H1 (cell line): ENCODE results near the gene MYO1F. TPM values are rescaled to one million over a fixed set of nuclear protein-coding genes. Genes with fewer than 3 reads are reported as not detected.

Experiments used
- CTCF ChIA-PET: fragments of 300-600 bp; sonication (Branson Sonifier 250); formaldehyde crosslinking; loops from one replicate; lab custom pipeline; 2021; ENCODE audit not compliant: partially characterized antibody; lab: Charles Lee
- POLR2A ChIA-PET: fragments of 300-600 bp; sonication (Branson Sonifier 250); formaldehyde crosslinking; loops from one replicate; lab custom pipeline; 2021; ENCODE audit warnings: inconsistent platforms; ENCODE audit not compliant: partially characterized antibody; lab: Charles Lee
- DNase-seq, 2 experiments: peaks; one replicate each; pipeline versions ENCODE4 v3.0.0 to v3.0.0-alpha.2; 2010 to 2022; ENCODE audit warnings: low spot score in 2 of 2, low read depth in 1 of 2, mixed read lengths in 1 of 2
- FAIRE-seq: peaks from 2 replicates; lab custom pipeline; 2011; peaks lifted over from hg19 to GRCh38; lab: Jason Lieb, UNC
- H2AFZ ChIP-seq: 2 replicates; pipeline ENCODE4 v1.8.1; 2012; ENCODE audit warnings: low read length, inconsistent platforms
- H2AK5ac ChIP-seq: 2 replicates; pipeline ENCODE4 v1.6.1; 2013; ENCODE audit warnings: low read depth, low read length
- H2BK120ac ChIP-seq: replicated peaks from 2 replicates; pipeline ENCODE3; 2013; ENCODE audit warnings: low read depth, low read length, inconsistent platforms
- H2BK12ac ChIP-seq: 2 replicates; pipeline ENCODE4 v1.6.1; 2013; ENCODE audit warnings: low read depth, low read length
- H2BK15ac ChIP-seq: 2 replicates; pipeline ENCODE4 v1.6.1; 2013; ENCODE audit warnings: low read length
- H2BK20ac ChIP-seq: 2 replicates; pipeline ENCODE4 v1.6.1; 2013; ENCODE audit warnings: low read length
- H2BK5ac ChIP-seq: 2 replicates; pipeline ENCODE4 v1.6.1; 2013; ENCODE audit warnings: low read depth, low read length
- H3K14ac ChIP-seq: 2 replicates; pipeline ENCODE4 v1.6.1; 2013; ENCODE audit warnings: inconsistent platforms; ENCODE audit not compliant: insufficient read length
- H3K18ac ChIP-seq: 2 replicates; pipeline ENCODE4 v1.6.1; 2013; ENCODE audit warnings: low read length; ENCODE audit errors: extremely low read depth
- H3K23ac ChIP-seq: 2 replicates; pipeline ENCODE4 v1.6.1; 2013; ENCODE audit warnings: inconsistent platforms; ENCODE audit not compliant: insufficient read length
- H3K23me2 ChIP-seq: 2 replicates; pipeline ENCODE4 v1.6.1; 2013; ENCODE audit warnings: low read depth, low read length
- H3K27ac ChIP-seq: 2 replicates; pipeline ENCODE4 v1.6.1; 2011; ENCODE audit warnings: low read depth, low read length, inconsistent platforms
- H3K27me3 ChIP-seq, 4 experiments: replicated peaks in 1 of 4; 1 replicate in 1 of 4; 2 replicates in 3 of 4; pipeline versions ENCODE4 v1.6.1 to v1.8.1; 2011 to 2013; ENCODE audit warnings: low read length in 3 of 4, mild to moderate bottlenecking in 3 of 4, inconsistent platforms in 2 of 4, mixed read lengths in 2 of 4, moderate library complexity in 1 of 4; ENCODE audit not compliant: control insufficient read depth in 3 of 4, insufficient read depth in 3 of 4; ENCODE audit errors: extremely low read depth in 1 of 4
- H3K36me3 ChIP-seq, 4 experiments: 2 replicates each; pipeline versions ENCODE4 v1.6.1 to v1.8.1; 2011 to 2013; ENCODE audit warnings: mild to moderate bottlenecking in 4 of 4, low read length in 3 of 4, moderate library complexity in 2 of 4, control low read depth in 1 of 4, inconsistent platforms in 1 of 4; ENCODE audit not compliant: insufficient read depth in 4 of 4, control insufficient read depth in 2 of 4
- H3K4ac ChIP-seq: replicated peaks from 2 replicates; pipeline ENCODE3; 2013; ENCODE audit warnings: low read length, low read depth, mixed read lengths, inconsistent platforms; ENCODE audit not compliant: insufficient read length
- H3K4me1 ChIP-seq, 4 experiments: replicated peaks in 1 of 4; 1 replicate in 1 of 4; 2 replicates in 3 of 4; pipeline versions ENCODE4 v1.6.1 to v1.8.1; 2011 to 2013; ENCODE audit warnings: low read length in 3 of 4, inconsistent platforms in 2 of 4, mixed read lengths in 1 of 4; ENCODE audit not compliant: insufficient read depth in 4 of 4, control insufficient read depth in 3 of 4
- H3K4me2 ChIP-seq, 2 experiments: 2 replicates each; pipeline versions ENCODE4 v1.6.1 to v1.8.1; 2011 to 2013; ENCODE audit warnings: low read depth in 2 of 2, low read length in 2 of 2, control low read depth in 1 of 2, inconsistent platforms in 1 of 2, mild to moderate bottlenecking in 1 of 2; ENCODE audit not compliant: insufficient read depth in 1 of 2
- H3K4me3 ChIP-seq, 4 experiments: fragments of 200-600, 300-600 bp in 1 of 4; sonication (generic), shearing (Covaris generic), sonication (Bioruptor Twin) in 1 of 4; 2 replicates each; pipeline versions ENCODE4 v1.5.1 to v1.8.1; 2011 to 2016; ENCODE audit warnings: low read length in 4 of 4, low read depth in 3 of 4, control low read depth in 2 of 4, inconsistent platforms in 2 of 4, mild to moderate bottlenecking in 2 of 4, mixed read lengths in 1 of 4, moderate library complexity in 1 of 4; ENCODE audit not compliant: insufficient read depth in 2 of 4; ENCODE audit errors: extremely low read depth in 1 of 4
- H3K56ac ChIP-seq: replicated peaks from 2 replicates; pipeline ENCODE3; 2013; ENCODE audit warnings: low read depth, mild to moderate bottlenecking, mixed read lengths, low read length, inconsistent platforms; ENCODE audit not compliant: insufficient read length
- H3K79me1 ChIP-seq: 2 replicates; pipeline ENCODE4 v1.6.1; 2013; ENCODE audit warnings: low read depth, low read length, control low read depth
- H3K79me2 ChIP-seq, 2 experiments: 2 replicates each; pipeline versions ENCODE4 v1.6.1 to v1.8.1; 2012 to 2013; ENCODE audit warnings: low read length in 2 of 2, mild to moderate bottlenecking in 2 of 2, inconsistent platforms in 1 of 2; ENCODE audit not compliant: insufficient read depth in 2 of 2, control insufficient read depth in 1 of 2
- H3K9ac ChIP-seq, 4 experiments: replicated peaks in 1 of 4; 1 replicate in 1 of 4; 2 replicates in 3 of 4; pipeline versions ENCODE4 v1.6.1 to v1.8.1; 2011 to 2013; ENCODE audit warnings: low read depth in 3 of 4, low read length in 3 of 4, control low read depth in 2 of 4, mild to moderate bottlenecking in 2 of 4, moderate library complexity in 2 of 4, inconsistent platforms in 1 of 4; ENCODE audit errors: extremely low read depth in 1 of 4
- H3K9me3 ChIP-seq, 2 experiments: 2 replicates each; pipeline versions ENCODE4 v1.6.1 to v1.8.1; 2012 to 2013; ENCODE audit warnings: mild to moderate bottlenecking in 2 of 2, moderate library complexity in 2 of 2, control low read depth in 1 of 2, inconsistent platforms in 1 of 2, low read depth in 1 of 2, low read length in 1 of 2, mixed read lengths in 1 of 2; ENCODE audit not compliant: insufficient read depth in 2 of 2
- H4K20me1 ChIP-seq, 2 experiments: replicated peaks in 1 of 2; 2 replicates each; pipeline versions ENCODE3 to v1.8.1; 2011 to 2013; ENCODE audit warnings: inconsistent platforms in 2 of 2, low read length in 2 of 2, mild to moderate bottlenecking in 1 of 2; ENCODE audit not compliant: insufficient read depth in 2 of 2, control insufficient read depth in 1 of 2
- H4K5ac ChIP-seq: 2 replicates; pipeline ENCODE4 v1.6.1; 2013; ENCODE audit warnings: low read length, low read depth, mixed read lengths, inconsistent platforms; ENCODE audit not compliant: insufficient read length
- H4K8ac ChIP-seq: 2 replicates; pipeline ENCODE4 v1.8.0; 2013; ENCODE audit warnings: mild to moderate bottlenecking, moderate library complexity, low read length, inconsistent platforms; ENCODE audit not compliant: insufficient read depth; ENCODE audit errors: extremely low read depth
- H4K91ac ChIP-seq: replicated peaks from 2 replicates; pipeline ENCODE3; 2013; ENCODE audit warnings: low read length, mixed read lengths, inconsistent platforms; ENCODE audit not compliant: insufficient read length
- BACH1 ChIP-seq: IDR thresholded peaks from 2 replicates; pipeline ENCODE4 v1.6.1; 2012; ENCODE audit warnings: low read length, improper control_type of control experiment
- GABPA ChIP-seq: IDR thresholded peaks from 2 replicates; pipeline ENCODE4 v1.6.1; 2011; ENCODE audit warnings: mild to moderate bottlenecking, low read length, moderate library complexity, borderline replicate concordance; ENCODE audit not compliant: insufficient read depth
- HDAC6 ChIP-seq: IDR thresholded peaks from one replicate; pipeline ENCODE4 v1.7.1; 2012; ENCODE audit warnings: low read depth, mild to moderate bottlenecking, inconsistent platforms, low read length, moderate library complexity
- KDM5A ChIP-seq: fragments of 200-600 bp; IDR thresholded peaks from 2 replicates; pipeline ENCODE4 v1.7.1; 2012; ENCODE audit warnings: mild to moderate bottlenecking, low read length, inconsistent platforms, mixed read lengths
- POLR2A ChIP-seq, 2 experiments: IDR thresholded peaks; 1 replicate in 1 of 2; 2 replicates in 1 of 2; pipeline ENCODE4 v1.6.1; 2011; ENCODE audit warnings: low read depth in 2 of 2, low read length in 2 of 2, mild to moderate bottlenecking in 2 of 2; ENCODE audit errors: control extremely low read depth in 1 of 2
- POLR2AphosphoS5 ChIP-seq: IDR thresholded peaks from 2 replicates; pipeline ENCODE4 v1.6.1; 2011; ENCODE audit warnings: low read depth, low read length
- SP4 ChIP-seq: IDR thresholded peaks from 2 replicates; pipeline ENCODE4 v1.6.1; 2012; ENCODE audit warnings: low read length, inconsistent platforms
- TBP ChIP-seq: IDR thresholded peaks from 2 replicates; pipeline ENCODE4 v1.6.1; 2011; ENCODE audit warnings: low read depth, low read length, improper control_type of control experiment
- YY1 ChIP-seq: IDR thresholded peaks from 2 replicates; pipeline ENCODE4 v1.6.1; 2011; ENCODE audit warnings: low read depth, mild to moderate bottlenecking, low read length
- WGBS, 2 experiments: shearing (Covaris generic) in 1 of 2; methylation state at CpG; one replicate each; pipeline versions ENCODE4 v1.1.6 to v1.1.7; 2013 to 2015; ENCODE audit warnings: low lambda C conversion rate in 2 of 2, mixed read lengths in 2 of 2, inconsistent platforms in 1 of 2, low coverage in 1 of 2, missing lambda C conversion rate in 1 of 2; ENCODE audit not compliant: insufficient replicate concordance in 2 of 2, insufficient coverage in 1 of 2, insufficient read length in 1 of 2; ENCODE audit errors: extremely low coverage in 1 of 2, missing lambda C conversion rate in 1 of 2; 5-methylcytosine and 5-hydroxymethylcytosine counted together
- polyA plus RNA-seq, 7 experiments: library from polyadenylated mRNA; depleted of rRNA in 3 of 7; stranded (reverse) in 5 of 7; unstranded in 2 of 7; fragments of >200 nt in 5 of 7; fragments of 200-250 nt in 2 of 7; gene quantifications; 1 replicate in 5 of 7; 2 replicates in 1 of 7; 4 replicates in 1 of 7; pipeline versions ENCODE4 v1.2.1 to v1.2.3, GENCODE V29; 2011 to 2013; ENCODE audit warnings: missing spikeins in 2 of 7, mixed read lengths in 2 of 7
- total RNA-seq: library from RNA; stranded (reverse); fragmentation: NEBNext Ultra II Directional; extraction: Animal tissue kit (Norgen Biotek cat#: 25700); gene quantifications from 2 replicates; pipeline ENCODE4 v1.2.1, GENCODE V29; 2021
- TF ChIP-seq, protein P1 (sequence below), 3 experiments: IDR thresholded peaks; 1 replicate in 2 of 3; 2 replicates in 1 of 3; pipeline versions ENCODE4 v1.5.1 to v1.6.1; 2011; ENCODE audit warnings: low read length in 3 of 3, mild to moderate bottlenecking in 3 of 3, inconsistent platforms in 2 of 3, low read depth in 1 of 3, moderate library complexity in 1 of 3; ENCODE audit not compliant: insufficient read depth in 1 of 3; ENCODE audit errors: control extremely low read depth in 1 of 3
- TF ChIP-seq, protein P2 (sequence below): IDR thresholded peaks from 2 replicates; pipeline ENCODE4 v1.6.1; 2012; ENCODE audit warnings: inconsistent platforms

MYO1F gene
- total and polyA plus RNA-seq, 2 of the 8 experiments (the other 6 are each of a cell fraction or from before 2014, with no cell fraction given) = 1.4 to 4.6 TPM

DNA sequence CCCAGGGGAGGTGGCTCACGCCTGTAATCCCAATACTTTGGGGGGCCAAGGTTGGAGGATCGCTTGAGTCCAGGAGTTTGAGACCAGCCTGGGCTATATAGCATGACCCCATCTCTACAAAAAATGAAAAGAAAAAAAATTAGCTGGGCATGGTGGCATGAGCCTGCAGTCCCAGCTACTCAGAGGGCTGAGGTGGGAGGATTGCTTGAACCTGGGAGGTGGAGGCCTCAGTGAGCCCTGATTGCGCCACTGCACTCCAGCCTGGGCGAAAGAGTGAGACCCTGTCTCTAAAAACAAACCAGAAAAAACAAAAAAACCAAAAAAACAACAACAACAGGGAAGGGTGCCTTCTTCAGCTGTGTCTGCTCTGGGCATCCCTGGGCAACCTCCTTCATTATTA, 499 bp upstream of the MYO1F start:
- TF ChIP-seq POLR2AphosphoS5 = no peak
- no peak for TF ChIP-seq GABPA
- no peak for TF ChIP-seq YY1
- TF ChIP-seq HDAC6 = no peak
- TF ChIP-seq, protein P1, sequence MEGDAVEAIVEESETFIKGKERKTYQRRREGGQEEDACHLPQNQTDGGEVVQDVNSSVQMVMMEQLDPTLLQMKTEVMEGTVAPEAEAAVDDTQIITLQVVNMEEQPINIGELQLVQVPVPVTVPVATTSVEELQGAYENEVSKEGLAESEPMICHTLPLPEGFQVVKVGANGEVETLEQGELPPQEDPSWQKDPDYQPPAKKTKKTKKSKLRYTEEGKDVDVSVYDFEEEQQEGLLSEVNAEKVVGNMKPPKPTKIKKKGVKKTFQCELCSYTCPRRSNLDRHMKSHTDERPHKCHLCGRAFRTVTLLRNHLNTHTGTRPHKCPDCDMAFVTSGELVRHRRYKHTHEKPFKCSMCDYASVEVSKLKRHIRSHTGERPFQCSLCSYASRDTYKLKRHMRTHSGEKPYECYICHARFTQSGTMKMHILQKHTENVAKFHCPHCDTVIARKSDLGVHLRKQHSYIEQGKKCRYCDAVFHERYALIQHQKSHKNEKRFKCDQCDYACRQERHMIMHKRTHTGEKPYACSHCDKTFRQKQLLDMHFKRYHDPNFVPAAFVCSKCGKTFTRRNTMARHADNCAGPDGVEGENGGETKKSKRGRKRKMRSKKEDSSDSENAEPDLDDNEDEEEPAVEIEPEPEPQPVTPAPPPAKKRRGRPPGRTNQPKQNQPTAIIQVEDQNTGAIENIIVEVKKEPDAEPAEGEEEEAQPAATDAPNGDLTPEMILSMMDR (IDR thresholded peaks at IDR 0.05; ENCODE audit: control extremely low read depth in 1 of 3, insufficient read depth in 1 of 3, low read depth in 1 of 3, low read length in 3 of 3) = no peak
- TF ChIP-seq KDM5A = no peak
- TF ChIP-seq, protein P2, sequence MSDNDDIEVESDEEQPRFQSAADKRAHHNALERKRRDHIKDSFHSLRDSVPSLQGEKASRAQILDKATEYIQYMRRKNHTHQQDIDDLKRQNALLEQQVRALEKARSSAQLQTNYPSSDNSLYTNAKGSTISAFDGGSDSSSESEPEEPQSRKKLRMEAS = no peak
- no peak for TF ChIP-seq TBP
- TF ChIP-seq BACH1 = no peak
- TF ChIP-seq POLR2A (IDR thresholded peaks at IDR 0.05; ENCODE audit: control extremely low read depth in 1 of 2, low read depth in 2 of 2, low read length in 2 of 2) = no peak
- TF ChIP-seq SP4 = no peak
- Histone ChIP-seq H2BK15ac (no peak overlapping the region), H4K8ac (no peak overlapping the region), H2BK12ac (no peak overlapping the region; the same call in 1 of the 2 replicates), H2BK20ac (no peak overlapping the region), H2BK120ac (no peak overlapping the region), H3K27ac (no peak overlapping the region), H3K4me2 (no peak overlapping the region), H3K23me2 (peaks cover 5% of the 10 kb centered on the region; the same call in 1 of the 2 replicates), H3K4me3 (no peak overlapping the region), H2AFZ (no peak overlapping the region), H3K36me3 (no peaks in the 10 kb centered on the region), H3K9ac (no peak overlapping the region), H3K79me2 (no peaks in the 10 kb centered on the region), H2BK5ac (no peak overlapping the region), H2AK5ac (no peak overlapping the region), H4K5ac (no peak overlapping the region), H3K18ac (no peak overlapping the region), H3K4me1 (peaks cover 0 to 12% (median 2%) of the 10 kb centered on the region in 4 experiments; a peak in 3 of 7 replicates), H4K20me1 (no peaks in the 10 kb centered on the region), H3K79me1 (no peaks in the 10 kb centered on the region; the same call in 1 of the 2 replicates), H3K27me3 (no peaks in the 10 kb centered on the region), H3K4ac (no peak overlapping the region), H3K56ac (no peak overlapping the region), H4K91ac (no peak overlapping the region), H3K14ac (no peak overlapping the region), H3K23ac (no peak overlapping the region), H3K9me3 (no peaks in the 10 kb centered on the region)
- ChIA-PET POLR2A (interaction anchor here (1.0 to 2.7 kb wide), 7 partner anchors 10 to 257 kb away, joined by 3 to 13 read pairs (median 4); partner anchors contain the start of genes NDUFA7, RPS28 and ZNF414), CTCF (interaction anchor here (0.6 to 6.8 kb wide), 31 partner anchors 10 to 321 kb away, joined by 3 to 83 read pairs (median 7); partner anchors contain the start of genes NFILZ and ZNF414)
- no peak for DNase-seq
- no peak for FAIRE-seq
- WGBS, 2 experiments = 82% methylated on average over 4 of the region's 4 CpGs; no CpG with 5 or more reads in 1 of the 2 experiments
